ENCODE results near the gene OR2A42.
"Not testable (repeated sequence)": the region's sequence is repeated elsewhere in the genome, so short reads cannot be mapped to it uniquely, and the experiment has no call there.

Gene OR2A42

DNA sequence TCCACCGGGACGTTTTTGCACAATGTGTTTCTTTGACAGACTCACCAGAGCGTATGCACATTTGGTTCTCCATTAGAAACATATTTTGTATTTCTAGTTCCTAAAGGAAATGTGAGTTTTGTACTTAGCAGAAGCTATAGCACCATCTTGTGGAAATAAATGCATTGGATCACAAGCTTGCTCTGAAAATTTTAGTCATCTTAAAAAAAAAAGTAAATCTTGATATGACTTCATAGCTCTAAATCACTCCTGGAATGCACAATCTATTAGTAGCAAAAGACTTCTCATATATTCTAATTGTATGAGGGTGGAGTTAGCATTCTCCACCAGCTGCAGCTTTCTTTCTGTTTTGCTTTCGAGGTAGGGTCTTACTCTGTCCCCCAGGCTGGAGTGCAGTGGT, 20.3 kb downstream of the OR2A42 start:
- not testable (repeated sequence) for DNase-seq

DNA sequence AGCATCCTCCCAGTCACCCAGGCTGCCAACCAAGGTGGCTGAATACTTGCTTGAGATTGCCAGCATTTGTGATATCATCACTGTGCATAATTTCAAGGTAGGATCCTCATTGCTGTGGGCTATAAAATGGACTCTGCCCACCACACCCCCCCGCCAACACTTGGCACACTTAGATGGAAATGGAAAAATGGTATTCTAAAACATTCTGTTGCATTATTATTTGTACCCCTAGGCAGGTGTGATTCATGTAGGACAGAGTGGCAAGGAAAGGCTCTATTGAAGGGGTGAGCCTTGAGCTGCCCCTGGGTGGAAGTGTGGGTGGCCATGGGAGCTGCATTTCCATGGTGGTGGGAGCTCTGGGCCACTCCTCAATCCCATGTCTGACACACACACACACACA, 20.8 kb downstream of the OR2A42 start:
- DNase-seq, result not testable (repeated sequence)

GRCh38 chr7:144217200-144217599, 22.2 kb downstream of the OR2A42 start:
- DNase-seq, result not testable (repeated sequence)

- DNase-seq, result not testable (repeated sequence)
These were observed 34.1 kb downstream of the OR2A42 start for GRCh38 chr7:144205306-144205705.

- not testable (repeated sequence) for DNase-seq
These were observed 36.3 kb downstream of the OR2A42 start for GRCh38 chr7:144203086-144203485.

DNA sequence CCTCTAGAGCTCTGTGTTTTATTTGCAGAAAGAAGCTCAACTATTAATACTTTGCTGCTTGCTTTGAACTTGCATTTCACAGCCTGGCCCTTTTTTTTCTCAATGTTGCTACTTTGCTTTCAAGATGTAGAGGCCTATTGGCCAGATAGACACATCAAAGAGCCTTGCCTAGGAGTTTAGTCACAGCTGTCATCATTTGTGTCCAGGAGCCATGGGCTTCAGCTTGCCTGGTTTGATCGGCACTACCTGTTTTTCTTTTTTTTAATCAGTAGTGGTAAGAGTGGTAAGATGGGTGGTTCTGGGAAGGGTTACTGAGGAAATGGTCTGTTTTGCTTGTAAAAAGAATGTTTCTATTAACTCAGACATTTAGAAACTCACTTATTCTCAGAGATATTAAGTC, 37.4 kb downstream of the OR2A42 start:
- not testable (repeated sequence) for DNase-seq

DNA sequence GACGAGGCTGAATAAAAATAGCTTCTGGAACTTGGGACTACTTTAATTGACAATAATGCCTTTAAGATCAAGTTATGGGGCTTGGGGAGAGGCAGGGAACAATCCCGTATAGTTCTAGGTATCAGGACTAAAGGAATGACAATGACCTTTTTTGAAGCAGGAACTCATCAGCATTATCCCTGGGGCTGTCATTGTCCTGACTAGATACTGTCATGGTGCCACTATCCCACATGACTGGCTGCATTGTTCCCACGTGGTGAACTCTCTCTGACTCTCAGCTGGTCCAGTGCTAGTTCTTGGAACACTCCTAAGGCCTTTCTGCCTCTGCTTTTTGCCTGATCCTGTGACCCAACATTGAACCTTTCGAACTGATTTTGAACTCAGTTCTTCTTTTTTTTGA, 40.5 kb downstream of the OR2A42 start:
- not testable (repeated sequence) for DNase-seq

DNA sequence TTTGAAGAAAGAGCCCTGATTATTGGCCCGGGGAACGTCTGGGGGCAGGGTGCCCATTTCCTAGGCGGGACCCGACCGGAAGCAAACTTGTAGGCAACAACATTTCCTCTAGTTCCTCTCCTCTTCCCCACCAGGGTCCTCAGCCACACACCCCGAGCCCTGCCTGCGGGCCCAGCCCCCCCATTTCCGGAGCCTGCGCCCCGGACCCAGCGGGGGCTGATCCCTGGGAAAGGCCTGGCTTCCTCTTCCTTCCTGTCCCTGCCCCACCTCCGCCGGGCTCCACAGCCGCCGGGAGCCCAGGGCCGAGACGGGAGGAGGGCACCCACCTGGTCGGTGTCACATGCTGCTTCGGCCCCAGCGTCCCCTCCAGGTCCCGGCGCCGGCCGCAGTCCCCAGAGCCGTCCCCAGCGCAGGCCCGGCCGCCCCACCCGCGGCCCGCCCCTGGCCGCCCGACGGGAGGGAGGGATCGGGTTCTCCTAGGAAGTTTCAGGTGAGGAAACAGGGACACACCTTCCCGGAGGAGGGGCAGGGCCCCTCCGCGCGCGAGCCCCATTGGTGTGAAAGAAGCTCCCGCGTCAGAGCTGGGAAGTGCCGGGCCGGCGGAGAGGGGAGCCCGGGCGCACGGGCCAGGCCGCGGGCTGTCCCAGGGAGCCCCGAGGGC, 44.1 kb downstream of the OR2A42 start, which contains the start of gene ARHGEF35:
TSS of gene ARHGEF35 (minus strand) at position 622 of the 661 bp plus-strand sequence. CDS start 7,450 bp downstream, outside the sequence.
- DNase-seq, result peak in 1 of 2 donors; percentile 3

GRCh38 chr7:144194453-144194852, 45.0 kb downstream of the OR2A42 start:
- not testable (repeated sequence) for DNase-seq

GRCh38 chr7:144193782-144194181, 45.6 kb downstream of the OR2A42 start:
- DNase-seq, result not testable (repeated sequence)

DNA sequence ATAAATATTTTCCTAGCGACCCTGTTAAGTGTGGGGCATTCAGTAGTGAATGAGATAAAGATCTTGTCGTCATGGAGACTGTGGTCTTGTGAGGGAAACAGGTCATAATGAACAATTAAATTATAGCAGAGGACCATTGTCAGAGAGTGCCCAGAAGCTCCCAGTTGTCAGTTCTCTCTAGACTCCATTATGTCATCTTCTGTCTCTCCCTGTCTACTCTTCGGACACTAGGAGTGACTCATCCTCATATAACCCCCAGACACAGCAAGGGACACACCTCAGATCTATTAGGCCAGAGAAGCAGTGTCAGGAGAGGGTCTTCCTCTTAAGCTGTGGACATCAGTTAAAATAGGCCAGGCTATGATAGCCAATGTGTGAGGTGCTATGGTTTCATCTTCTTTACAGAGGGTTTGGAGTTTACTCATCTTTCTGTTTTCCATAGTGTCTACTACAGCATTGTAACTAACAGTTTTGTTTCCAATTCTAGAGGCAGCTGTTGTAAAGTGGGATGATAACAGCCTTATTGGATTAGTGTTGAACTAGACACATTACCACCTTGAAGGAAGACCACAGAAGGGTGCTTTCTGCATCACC, 50.7 kb downstream of the OR2A42 start:
- DNase-seq, result not testable (repeated sequence)

GRCh38 chr7:144187848-144188247, 51.6 kb downstream of the OR2A42 start:
- DNase-seq, result not testable (repeated sequence)

GRCh38 chr7:144183166-144183565, 56.2 kb downstream of the OR2A42 start, which contains the start of gene CTAGE4:
CTAGE4 (plus strand) TSS chr7:144183466; CDS start chr7:144183504, 38 bp downstream.
- DNase-seq, result not testable (repeated sequence)

- DNase-seq, result not testable (repeated sequence)
These were observed 60.3 kb downstream of the OR2A42 start for GRCh38 chr7:144179165-144179479.

GRCh38 chr7:144178380-144179164, 60.8 kb downstream of the OR2A42 start:
- not testable (repeated sequence) for DNase-seq
